Esophagus muscularis mucosa (tissue), 4 donors: ENCODE results near the gene RBM14. TPM values are rescaled to one million over a fixed set of nuclear protein-coding genes. Genes with fewer than 3 reads are reported as not detected.

Source experiments
- DNase-seq: peaks from one replicate; pipeline ENCODE4 v3.0.0-alpha.2; 2017; ENCODE audit errors: extremely low spot score
- H3K27ac ChIP-seq, 4 donors: fragments of 200-600 bp; sonication (generic); replicated peaks in 1 of 4; 1 replicate in 3 of 4; 2 replicates in 1 of 4; pipeline ENCODE4 v1.5.1; 2016 to 2019; ENCODE audit warnings: mild to moderate bottlenecking in 1 of 4
- H3K27me3 ChIP-seq, 4 donors: fragments of 200-600 bp; sonication (generic); one replicate each; pipeline versions ENCODE4 v1.5.1 to v1.6.0; 2016 to 2019
- H3K36me3 ChIP-seq, 4 donors: fragments of 200-600 bp; sonication (generic); one replicate each; pipeline ENCODE4 v1.5.1; 2016 to 2019
- H3K4me1 ChIP-seq, 4 donors: fragments of 200-600 bp; sonication (generic); one replicate each; pipeline ENCODE4 v1.5.1; 2016 to 2019
- H3K4me3 ChIP-seq, 4 donors: fragments of 200-600 bp; sonication (generic); 1 replicate in 2 of 4; 2 replicates in 2 of 4; pipeline ENCODE4 v1.5.1; 2016 to 2019; ENCODE audit warnings: mild to moderate bottlenecking in 4 of 4, moderate library complexity in 1 of 4
- H3K9me3 ChIP-seq, 4 donors: fragments of 200-600 bp; sonication (generic); 1 replicate in 3 of 4; 2 replicates in 1 of 4; pipeline ENCODE4 v1.5.1; 2016 to 2019
- EP300 ChIP-seq: sonication (generic); formaldehyde crosslinking; IDR thresholded peaks from one replicate; pipeline ENCODE4 v1.6.1; 2017; ENCODE audit warnings: antibody characterized with exemption
- POLR2A ChIP-seq: fragments of 450-650 bp; IDR thresholded peaks from one replicate; pipeline ENCODE4 v1.6.1; 2017; ENCODE audit warnings: antibody characterized with exemption, moderate library complexity, mild to moderate bottlenecking, low read depth
- POLR2AphosphoS5 ChIP-seq, 2 donors: sonication (generic); formaldehyde crosslinking; IDR thresholded peaks; one replicate each; pipeline ENCODE4 v1.6.1; 2017; ENCODE audit warnings: antibody characterized with exemption in 2 of 2
- WGBS: methylation state at CpG from one replicate; pipeline ENCODE4 v1.1.5; 2018; 5-methylcytosine and 5-hydroxymethylcytosine counted together
- intact Hi-C: fragments of 100-400 bp; cut with DNase I; formaldehyde crosslinking; loops from one replicate; pipeline ENCODE4 v1.15.1; 2023
- total RNA-seq, 4 donors: library from RNA; depleted of rRNA; stranded (reverse); fragments of >200 nt; gene quantifications; one replicate each; pipeline versions ENCODE4 v1.1.0 to v1.2.1, GENCODE V29; 2016
- TF ChIP-seq, protein P1 (sequence below), 3 experiments: fragments of 200-600 bp in 2 of 3; fragments of 450-650 bp in 1 of 3; sonication (generic) in 2 of 3; IDR thresholded peaks; one replicate each; pipeline ENCODE4 v1.5.1; 2017 to 2019; ENCODE audit warnings: antibody characterized with exemption in 3 of 3, mild to moderate bottlenecking in 2 of 3, moderate library complexity in 1 of 3

Gene RBM14
- total RNA-seq, 4 donors from 2014 or later: 30.5 to 41.7 (median 34.9) TPM

DNA sequence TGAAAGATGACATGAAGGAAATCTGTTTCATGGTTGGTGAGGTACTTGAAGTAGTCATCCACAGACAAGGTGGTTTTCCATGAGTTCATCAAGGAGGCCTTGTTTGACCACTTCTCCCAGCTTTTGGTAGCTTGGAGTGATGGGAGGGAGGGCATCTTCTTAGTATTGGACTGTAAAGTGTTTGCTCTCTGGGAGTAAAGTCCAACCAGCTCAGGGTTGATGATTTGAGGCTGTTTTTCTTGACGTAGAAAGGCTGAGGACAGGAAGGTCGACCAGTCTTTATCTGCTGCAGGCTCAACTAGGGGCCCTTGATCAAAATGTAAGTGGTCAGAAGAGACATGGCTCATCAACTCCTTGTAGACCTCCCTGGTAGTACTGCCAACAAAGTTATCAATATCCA is 25.3 kb upstream of the RBM14 start:
- TF ChIP-seq, protein P1, sequence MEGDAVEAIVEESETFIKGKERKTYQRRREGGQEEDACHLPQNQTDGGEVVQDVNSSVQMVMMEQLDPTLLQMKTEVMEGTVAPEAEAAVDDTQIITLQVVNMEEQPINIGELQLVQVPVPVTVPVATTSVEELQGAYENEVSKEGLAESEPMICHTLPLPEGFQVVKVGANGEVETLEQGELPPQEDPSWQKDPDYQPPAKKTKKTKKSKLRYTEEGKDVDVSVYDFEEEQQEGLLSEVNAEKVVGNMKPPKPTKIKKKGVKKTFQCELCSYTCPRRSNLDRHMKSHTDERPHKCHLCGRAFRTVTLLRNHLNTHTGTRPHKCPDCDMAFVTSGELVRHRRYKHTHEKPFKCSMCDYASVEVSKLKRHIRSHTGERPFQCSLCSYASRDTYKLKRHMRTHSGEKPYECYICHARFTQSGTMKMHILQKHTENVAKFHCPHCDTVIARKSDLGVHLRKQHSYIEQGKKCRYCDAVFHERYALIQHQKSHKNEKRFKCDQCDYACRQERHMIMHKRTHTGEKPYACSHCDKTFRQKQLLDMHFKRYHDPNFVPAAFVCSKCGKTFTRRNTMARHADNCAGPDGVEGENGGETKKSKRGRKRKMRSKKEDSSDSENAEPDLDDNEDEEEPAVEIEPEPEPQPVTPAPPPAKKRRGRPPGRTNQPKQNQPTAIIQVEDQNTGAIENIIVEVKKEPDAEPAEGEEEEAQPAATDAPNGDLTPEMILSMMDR (IDR thresholded peaks at IDR 0.05): no peak
- no peak for TF ChIP-seq POLR2AphosphoS5 (IDR thresholded peaks at IDR 0.05)
- no peak for TF ChIP-seq EP300
- no peak for TF ChIP-seq POLR2A
- no peaks in the 10 kb centered on the region for H3K27me3 ChIP-seq
- H3K36me3 ChIP-seq: no peaks in the 10 kb centered on the region
- H3K4me3 ChIP-seq: no peak overlapping the region
- no peak for DNase-seq
- 100% methylated on average over 2 of the region's 2 CpGs for WGBS
- H3K4me1 ChIP-seq: peaks cover 26 to 39% (median 37%) of the 10 kb centered on the region in 4 donors
- H3K27ac ChIP-seq: no peak overlapping the region
- intact Hi-C loops: loop anchor here (5.0 kb wide), 1 partner anchor 86 kb away; the partner anchor contains the start of gene RBM4B
- H3K9me3 ChIP-seq: no peaks in the 10 kb centered on the region

DNA sequence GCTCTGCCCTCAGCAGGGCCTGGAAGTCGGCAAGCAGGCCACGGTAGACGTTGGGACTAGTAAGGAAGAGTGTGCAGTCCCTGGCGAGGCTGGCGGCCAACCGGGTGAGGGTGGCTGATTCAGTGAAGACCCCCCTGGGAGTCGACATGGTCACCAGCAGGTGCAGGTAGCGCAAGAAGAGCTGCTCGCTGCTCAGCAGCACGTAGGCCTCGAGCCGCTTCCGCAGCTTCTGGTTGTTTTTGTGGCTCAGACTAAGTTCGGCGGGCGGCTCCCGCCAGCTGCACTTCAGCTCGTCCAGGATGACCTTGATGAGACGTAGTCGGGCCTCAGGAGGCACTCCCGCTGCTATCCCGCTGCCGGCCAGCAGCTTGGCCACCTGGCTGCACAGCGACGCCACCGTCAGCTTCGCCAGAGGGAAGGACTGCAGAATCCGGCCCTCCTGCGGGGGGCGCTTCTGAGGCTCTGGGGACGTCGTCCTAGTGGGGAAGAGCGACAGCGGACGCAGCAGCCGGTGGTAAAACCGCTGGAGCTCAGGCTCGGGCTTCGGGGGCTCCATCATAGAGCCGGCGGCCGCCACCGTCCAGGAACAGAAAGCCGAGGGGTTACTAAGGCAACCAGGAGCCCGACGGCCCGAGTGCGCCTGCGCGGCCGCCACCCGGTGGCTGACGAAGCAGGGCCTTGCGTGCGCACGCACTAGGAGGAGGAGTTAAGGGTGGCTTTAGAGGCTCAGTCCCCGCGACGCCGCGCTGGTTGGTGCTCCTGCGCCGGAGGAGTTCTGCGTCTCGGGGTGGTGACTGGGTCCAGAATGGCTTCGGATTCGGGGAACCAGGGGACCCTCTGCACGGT is 23.8 kb upstream of the RBM14 start, which contains the start of the genes CCDC87 and CCS:
Gene CCDC87 (minus strand): TSS at position 607 of the 846 bp plus-strand sequence. CDS start 48 bp downstream, at position 559.
Gene CCS (plus strand): TSS at position 729 of the 846 bp plus-strand sequence. CDS start 77 bp downstream, at position 806.
- WGBS: 23% methylated on average over 28 of the region's 68 CpGs
- intact Hi-C loops: loop anchor here (5.0 kb wide), 1 partner anchor 85 kb away; the partner anchor contains the start of gene RBM4B

DNA sequence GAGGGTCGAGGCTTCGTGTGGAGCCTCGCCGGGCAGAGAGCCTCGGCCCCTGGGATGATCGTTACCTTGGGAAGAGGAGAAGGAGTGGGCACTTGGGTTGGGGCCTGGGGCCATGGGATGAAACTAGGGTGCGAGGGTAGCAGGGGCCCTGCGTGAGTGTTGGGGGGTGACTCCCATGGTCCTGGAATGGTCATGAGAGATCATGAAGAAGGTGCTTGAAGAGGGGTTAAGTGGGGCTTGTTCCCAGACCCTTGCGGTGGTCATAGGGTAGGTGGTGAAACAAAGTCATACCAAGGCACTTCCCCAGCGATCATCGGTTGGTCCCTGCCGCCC is 23.2 kb upstream of the RBM14 start:
- WGBS: 29% methylated on average over 5 of the region's 12 CpGs
- Histone ChIP-seq H3K36me3 (no peaks in the 10 kb centered on the region), H3K27me3 (no peaks in the 10 kb centered on the region), H3K9me3 (no peaks in the 10 kb centered on the region), H3K4me1 (peaks cover 26 to 52% (median 39%) of the 10 kb centered on the region in 4 donors), H3K4me3 (peak overlapping the region; percentile 60 to 78 (median 68)), H3K27ac (peak overlapping the region; percentile 78 to 86 (median 80))
- DNase-seq: no peak
- TF ChIP-seq, protein P1 (IDR thresholded peaks at IDR 0.05): no peak
- TF ChIP-seq POLR2A (no peak), EP300 (no peak), POLR2AphosphoS5 (IDR thresholded peaks at IDR 0.05) (no peak)
- intact Hi-C loops: loop anchor here (5.0 kb wide), 1 partner anchor 84 kb away; the partner anchor contains the start of gene RBM4B

More for the DNA sequence above, 23.8 kb upstream of the RBM14 start, which contains the start of the genes CCDC87 and CCS:
- peak within 1 kb of the TSS; percentile 78 to 86 (median 80) for H3K27ac ChIP-seq
- H3K4me1 ChIP-seq: peaks cover 26 to 52% (median 39%) of the 10 kb centered on the region in 4 donors
- TF ChIP-seq POLR2A: peak; percentile 74
- peak; percentile 97 to 99 for TF ChIP-seq POLR2AphosphoS5 (IDR thresholded peaks at IDR 0.05)
- TF ChIP-seq, protein P1 (IDR thresholded peaks at IDR 0.05): peak; percentile 70 to 77 (median 74)
- TF ChIP-seq EP300: no peak
- DNase-seq: peak; percentile 99
- no peaks in the 10 kb centered on the region for H3K27me3 ChIP-seq
- no peaks in the 10 kb centered on the region for H3K36me3 ChIP-seq
- H3K4me3 ChIP-seq: peak within 1 kb of the TSS; percentile 60 to 78 (median 68)
- no peaks in the 10 kb centered on the region for H3K9me3 ChIP-seq

DNA sequence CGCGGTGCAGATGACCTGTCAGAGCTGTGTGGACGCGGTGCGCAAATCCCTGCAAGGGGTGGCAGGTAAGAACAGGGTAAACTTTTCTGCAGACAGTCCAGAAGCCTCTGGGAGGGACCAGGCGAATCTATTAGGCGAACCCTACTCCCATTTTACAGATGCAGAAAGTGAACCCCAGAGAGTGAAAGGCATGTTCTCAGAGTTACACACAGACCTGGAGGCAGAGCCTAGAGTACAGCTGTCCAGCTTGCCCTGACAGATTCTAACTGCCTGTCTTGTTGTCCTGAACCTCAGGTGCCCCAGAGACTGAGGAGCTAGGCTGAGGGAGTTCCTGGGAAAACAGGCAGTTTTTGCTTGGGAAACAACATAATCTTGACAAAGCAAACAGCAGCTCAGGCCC is 22.8 kb upstream of the RBM14 start:
- H3K27me3 ChIP-seq: no peaks in the 10 kb centered on the region
- intact Hi-C loops: loop anchor here (5.0 kb wide), 1 partner anchor 84 kb away; the partner anchor contains the start of gene RBM4B

More for the DNA sequence above, 22.8 kb upstream of the RBM14 start:
- Histone ChIP-seq H3K36me3 (no peaks in the 10 kb centered on the region), H3K9me3 (no peaks in the 10 kb centered on the region), H3K4me3 (peak overlapping the region; percentile 60 to 78 (median 68)), H3K27ac (peak overlapping the region; percentile 78 to 86 (median 80)), H3K4me1 (peaks cover 26 to 52% (median 39%) of the 10 kb centered on the region in 4 donors)
- TF ChIP-seq, protein P1 (IDR thresholded peaks at IDR 0.05): no peak
- TF ChIP-seq POLR2A: no peak
- TF ChIP-seq POLR2AphosphoS5 (IDR thresholded peaks at IDR 0.05): no peak
- no peak for TF ChIP-seq EP300
- no peak for DNase-seq
- WGBS: 62% methylated on average over 7 of the region's 7 CpGs
